ENCODE results near the gene UNC79.

Gene UNC79

GRCh38 chr14:93719256-93719655 lies 288.5 kb downstream of the UNC79 start:
- DNase-seq: no peak
- no peak overlapping the region for H3K9ac ChIP-seq (ENCODE audit: low read length)
- no peak overlapping the region for H3K4me2 ChIP-seq (ENCODE audit: low read depth, low read length)
- H3K4me1 ChIP-seq (ENCODE audit: low read length): no peaks in the 10 kb centered on the region
- H3K9me3 ChIP-seq (replicated peaks; ENCODE audit: insufficient read depth, low read length): no peaks in the 10 kb centered on the region
- H3F3A ChIP-seq (ENCODE audit: insufficient read depth, low read length): no peaks in the 10 kb centered on the region
- H3K27ac ChIP-seq (ENCODE audit: low read length): no peak overlapping the region
- H4K20me1 ChIP-seq (ENCODE audit: insufficient read depth, low read length): no peaks in the 10 kb centered on the region
- no peaks in the 10 kb centered on the region for H3K9me2 ChIP-seq (replicated peaks; ENCODE audit: insufficient read depth, low read length)
- H3K4me3 ChIP-seq (ENCODE audit: low read length): no peak overlapping the region
- H3K27me3 ChIP-seq (replicated peaks; ENCODE audit: insufficient read depth, low read length): no peaks in the 10 kb centered on the region
- TF ChIP-seq, protein P1, sequence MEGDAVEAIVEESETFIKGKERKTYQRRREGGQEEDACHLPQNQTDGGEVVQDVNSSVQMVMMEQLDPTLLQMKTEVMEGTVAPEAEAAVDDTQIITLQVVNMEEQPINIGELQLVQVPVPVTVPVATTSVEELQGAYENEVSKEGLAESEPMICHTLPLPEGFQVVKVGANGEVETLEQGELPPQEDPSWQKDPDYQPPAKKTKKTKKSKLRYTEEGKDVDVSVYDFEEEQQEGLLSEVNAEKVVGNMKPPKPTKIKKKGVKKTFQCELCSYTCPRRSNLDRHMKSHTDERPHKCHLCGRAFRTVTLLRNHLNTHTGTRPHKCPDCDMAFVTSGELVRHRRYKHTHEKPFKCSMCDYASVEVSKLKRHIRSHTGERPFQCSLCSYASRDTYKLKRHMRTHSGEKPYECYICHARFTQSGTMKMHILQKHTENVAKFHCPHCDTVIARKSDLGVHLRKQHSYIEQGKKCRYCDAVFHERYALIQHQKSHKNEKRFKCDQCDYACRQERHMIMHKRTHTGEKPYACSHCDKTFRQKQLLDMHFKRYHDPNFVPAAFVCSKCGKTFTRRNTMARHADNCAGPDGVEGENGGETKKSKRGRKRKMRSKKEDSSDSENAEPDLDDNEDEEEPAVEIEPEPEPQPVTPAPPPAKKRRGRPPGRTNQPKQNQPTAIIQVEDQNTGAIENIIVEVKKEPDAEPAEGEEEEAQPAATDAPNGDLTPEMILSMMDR (IDR thresholded peaks at IDR 0.05; ENCODE audit: low read length): no peak
- no peak for TF ChIP-seq EZH2 (optimal IDR thresholded peaks at IDR 0.05; ENCODE audit: low read depth, low read length)
- TF ChIP-seq EZH2phosphoT487 (IDR thresholded peaks at IDR 0.05; ENCODE audit: low read length): no peak
- no peaks in the 10 kb centered on the region for H3K79me2 ChIP-seq (ENCODE audit: low read length)
- H3K36me3 ChIP-seq (replicated peaks; ENCODE audit: insufficient read depth, low read length): no peaks in the 10 kb centered on the region
- H2AFZ ChIP-seq (ENCODE audit: low read length): no peak overlapping the region

- no peaks in the 10 kb centered on the region for H3K9me2 ChIP-seq (replicated peaks; ENCODE audit: insufficient read depth, low read length)
- H3K9ac ChIP-seq (ENCODE audit: low read length): no peak overlapping the region
- H3K4me3 ChIP-seq (ENCODE audit: low read length): no peak overlapping the region
- TF ChIP-seq EZH2phosphoT487 (IDR thresholded peaks at IDR 0.05; ENCODE audit: low read length) (no peak), EZH2 (optimal IDR thresholded peaks at IDR 0.05; ENCODE audit: low read depth, low read length) (no peak)
- TF ChIP-seq, protein P1 (IDR thresholded peaks at IDR 0.05; ENCODE audit: low read length): no peak
- no peaks in the 10 kb centered on the region for H3K4me1 ChIP-seq (ENCODE audit: low read length)
- no peaks in the 10 kb centered on the region for H4K20me1 ChIP-seq (ENCODE audit: insufficient read depth, low read length)
- no peaks in the 10 kb centered on the region for H3K79me2 ChIP-seq (ENCODE audit: low read length)
- no peaks in the 10 kb centered on the region for H3K9me3 ChIP-seq (replicated peaks; ENCODE audit: insufficient read depth, low read length)
- H3F3A ChIP-seq (ENCODE audit: insufficient read depth, low read length): no peaks in the 10 kb centered on the region
- H3K27me3 ChIP-seq (replicated peaks; ENCODE audit: insufficient read depth, low read length): no peaks in the 10 kb centered on the region
- H3K36me3 ChIP-seq (replicated peaks; ENCODE audit: insufficient read depth, low read length): no peaks in the 10 kb centered on the region
- no peak overlapping the region for H3K4me2 ChIP-seq (ENCODE audit: low read depth, low read length)
- H3K27ac ChIP-seq (ENCODE audit: low read length): no peak overlapping the region
- H2AFZ ChIP-seq (ENCODE audit: low read length): no peak overlapping the region
- DNase-seq: no peak
These were observed 289.5 kb downstream of the UNC79 start for GRCh38 chr14:93720076-93720815.

- H3K4me1 ChIP-seq (ENCODE audit: low read length): no peaks in the 10 kb centered on the region
- no peak overlapping the region for H3K4me3 ChIP-seq (ENCODE audit: low read length)
- H3K79me2 ChIP-seq (ENCODE audit: low read length): no peaks in the 10 kb centered on the region
- H3K4me2 ChIP-seq (ENCODE audit: low read depth, low read length): no peak overlapping the region
- no peaks in the 10 kb centered on the region for H3K36me3 ChIP-seq (replicated peaks; ENCODE audit: insufficient read depth, low read length)
- no peaks in the 10 kb centered on the region for H3K9me2 ChIP-seq (replicated peaks; ENCODE audit: insufficient read depth, low read length)
- H2AFZ ChIP-seq (ENCODE audit: low read length): no peak overlapping the region
- no peaks in the 10 kb centered on the region for H3K27me3 ChIP-seq (replicated peaks; ENCODE audit: insufficient read depth, low read length)
- H4K20me1 ChIP-seq (ENCODE audit: insufficient read depth, low read length): no peaks in the 10 kb centered on the region
- no peak overlapping the region for H3K27ac ChIP-seq (ENCODE audit: low read length)
- no peak overlapping the region for H3K9ac ChIP-seq (ENCODE audit: low read length)
- H3K9me3 ChIP-seq (replicated peaks; ENCODE audit: insufficient read depth, low read length): no peaks in the 10 kb centered on the region
- DNase-seq: no peak
- TF ChIP-seq, protein P1 (IDR thresholded peaks at IDR 0.05; ENCODE audit: low read length): no peak
- no peak for TF ChIP-seq EZH2 (optimal IDR thresholded peaks at IDR 0.05; ENCODE audit: low read depth, low read length)
- no peak for TF ChIP-seq EZH2phosphoT487 (IDR thresholded peaks at IDR 0.05; ENCODE audit: low read length)
- H3F3A ChIP-seq (ENCODE audit: insufficient read depth, low read length): no peaks in the 10 kb centered on the region
These were observed 290.3 kb downstream of the UNC79 start for GRCh38 chr14:93720981-93721483.
